Measurements from ENCODE around the gene CRYGS. TPM values are rescaled to one million over a fixed set of nuclear protein-coding genes. Genes with fewer than 3 reads are reported as not detected.

Gene CRYGS
- total RNA-seq, 2 experiments from 2014 or later = 1.4 to 2.6 TPM

DNA sequence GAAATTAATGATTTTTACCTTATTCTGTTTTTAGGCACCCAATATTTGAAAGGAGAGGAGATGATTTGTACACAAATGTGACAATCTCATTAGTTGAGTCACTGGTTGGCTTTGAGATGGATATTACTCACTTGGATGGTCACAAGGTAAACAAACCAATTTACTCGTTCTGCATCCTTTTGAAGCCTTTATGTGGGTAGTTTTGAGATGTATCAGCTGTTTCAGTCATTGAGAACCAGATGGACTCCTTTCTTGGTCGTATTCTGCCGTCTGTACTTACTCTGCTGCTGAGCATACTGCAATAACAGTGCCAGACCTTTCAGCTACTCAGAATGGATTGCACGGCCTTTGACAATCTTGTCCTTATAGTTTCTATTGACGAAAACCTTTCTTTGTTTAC lies 39.7 kb upstream of the CRYGS start:
- no peak for ATAC-seq
- ChIA-PET POLR2A (interaction anchor here (1.1 to 7.6 kb wide), 2 partner anchors 13 to 189 kb away, joined by 3 to 65 read pairs; partner anchors contain the start of genes DNAJB11 and TBCCD1), CTCF (interaction anchor here (0.9 to 6.1 kb wide), 4 partner anchors 17 to 640 kb away, joined by 3 to 71 read pairs (median 4); no protein-coding TSS in a partner anchor)
- intact Hi-C loops (cut with micrococcal nuclease) = no loop called here
- Mint-ChIP-seq H3K4me3 (no peak overlapping the region), H3K27me3 (no peaks in the 10 kb centered on the region), H3K27ac (no peak overlapping the region), H3K4me1 (ENCODE audit: low read depth) (peaks cover 6% of the 10 kb centered on the region), H3K36me3 (ENCODE audit: low read depth) (peaks cover 37% of the 10 kb centered on the region), H3K9me3 (no peaks in the 10 kb centered on the region)
- DNase-seq = no peak
- TF ChIP-seq, protein P1, sequence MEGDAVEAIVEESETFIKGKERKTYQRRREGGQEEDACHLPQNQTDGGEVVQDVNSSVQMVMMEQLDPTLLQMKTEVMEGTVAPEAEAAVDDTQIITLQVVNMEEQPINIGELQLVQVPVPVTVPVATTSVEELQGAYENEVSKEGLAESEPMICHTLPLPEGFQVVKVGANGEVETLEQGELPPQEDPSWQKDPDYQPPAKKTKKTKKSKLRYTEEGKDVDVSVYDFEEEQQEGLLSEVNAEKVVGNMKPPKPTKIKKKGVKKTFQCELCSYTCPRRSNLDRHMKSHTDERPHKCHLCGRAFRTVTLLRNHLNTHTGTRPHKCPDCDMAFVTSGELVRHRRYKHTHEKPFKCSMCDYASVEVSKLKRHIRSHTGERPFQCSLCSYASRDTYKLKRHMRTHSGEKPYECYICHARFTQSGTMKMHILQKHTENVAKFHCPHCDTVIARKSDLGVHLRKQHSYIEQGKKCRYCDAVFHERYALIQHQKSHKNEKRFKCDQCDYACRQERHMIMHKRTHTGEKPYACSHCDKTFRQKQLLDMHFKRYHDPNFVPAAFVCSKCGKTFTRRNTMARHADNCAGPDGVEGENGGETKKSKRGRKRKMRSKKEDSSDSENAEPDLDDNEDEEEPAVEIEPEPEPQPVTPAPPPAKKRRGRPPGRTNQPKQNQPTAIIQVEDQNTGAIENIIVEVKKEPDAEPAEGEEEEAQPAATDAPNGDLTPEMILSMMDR (IDR thresholded peaks at IDR 0.05) = no peak

- TF ChIP-seq, protein P1 (IDR thresholded peaks at IDR 0.05) = no peak
- Mint-ChIP-seq H3K36me3 (ENCODE audit: low read depth) (peaks cover 48% of the 10 kb centered on the region), H3K27ac (no peak overlapping the region), H3K9me3 (no peaks in the 10 kb centered on the region), H3K27me3 (no peaks in the 10 kb centered on the region), H3K4me3 (no peak overlapping the region), H3K4me1 (ENCODE audit: low read depth) (peaks cover 2% of the 10 kb centered on the region)
- ATAC-seq (no peak), DNase-seq (no peak)
- CTCF ChIA-PET = interaction anchor here (0.7 to 6.1 kb wide), 4 partner anchors 10 to 34 kb away, joined by 3 to 71 read pairs (median 8); partner anchors contain the start of gene DNAJB11
- POLR2A ChIA-PET = interaction anchor here (0.7 to 7.6 kb wide), 3 partner anchors 12 to 201 kb away, joined by 3 to 65 read pairs (median 3); partner anchors contain the start of genes DNAJB11, EIF4A2 and TBCCD1
- intact Hi-C loops (cut with micrococcal nuclease) = no loop called here
Observed at GRCh38 chr3:186582541-186582940, 38.4 kb upstream of the CRYGS start.

GRCh38 chr3:186580785-186581184 lies 36.6 kb upstream of the CRYGS start:
- POLR2A ChIA-PET = interaction anchor here (7.6 kb wide), 1 partner anchor 10 kb away, joined by 65 read pairs; the partner anchor contains the start of genes DNAJB11 and TBCCD1

DNA sequence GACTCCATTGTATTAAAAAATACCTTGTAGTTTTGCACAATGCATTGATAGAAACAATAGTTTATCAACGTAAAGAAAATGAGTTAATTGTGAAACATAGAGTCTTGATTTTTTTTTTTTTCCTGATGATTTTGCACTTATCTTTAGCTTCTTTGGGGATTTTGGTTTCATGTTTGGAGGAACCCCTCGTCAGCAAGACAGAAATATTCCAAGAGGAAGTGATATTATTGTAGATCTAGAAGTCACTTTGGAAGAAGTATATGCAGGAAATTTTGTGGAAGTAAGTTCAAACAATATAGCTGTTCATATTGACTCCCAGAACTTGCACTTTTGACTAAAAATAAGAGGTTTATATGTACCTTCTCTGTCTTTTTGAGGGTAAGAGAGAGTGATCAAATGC lies 33.3 kb upstream of the CRYGS start:
- ChIA-PET POLR2A (interaction anchor here (0.8 to 1.2 kb wide), 2 partner anchors 10 to 206 kb away, joined by 4 to 5 read pairs; partner anchors contain the start of genes EIF4A2 and TBCCD1), CTCF (interaction anchor here (0.6 to 1.3 kb wide), 6 partner anchors 10 to 244 kb away, joined by 3 to 5 read pairs (median 3); partner anchors contain the start of gene TBCCD1)
- Mint-ChIP-seq H3K36me3 (ENCODE audit: low read depth) (peaks cover 53% of the 10 kb centered on the region), H3K27me3 (no peaks in the 10 kb centered on the region), H3K4me3 (no peak overlapping the region), H3K4me1 (ENCODE audit: low read depth) (peaks cover 29% of the 10 kb centered on the region), H3K27ac (no peak overlapping the region), H3K9me3 (no peaks in the 10 kb centered on the region)
- DNase-seq (no peak), ATAC-seq (no peak)
- TF ChIP-seq, protein P1 (IDR thresholded peaks at IDR 0.05) = no peak
- intact Hi-C loops (cut with micrococcal nuclease) = no loop called here

More at GRCh38 chr3:186580785-186581184, 36.6 kb upstream of the CRYGS start:
- CTCF ChIA-PET = interaction anchor here (0.6 to 2.1 kb wide), 2 partner anchors 36 to 467 kb away, joined by 3 to 12 read pairs; no protein-coding TSS in a partner anchor
- H3K4me1 Mint-ChIP-seq (ENCODE audit: low read depth) = peaks cover 9% of the 10 kb centered on the region
- DNase-seq = no peak
- TF ChIP-seq, protein P1 (IDR thresholded peaks at IDR 0.05) = no peak
- H3K36me3 Mint-ChIP-seq (ENCODE audit: low read depth) = peaks cover 50% of the 10 kb centered on the region
- H3K9me3 Mint-ChIP-seq = no peaks in the 10 kb centered on the region
- ATAC-seq = no peak
- no peak overlapping the region for H3K4me3 Mint-ChIP-seq
- intact Hi-C loops (cut with micrococcal nuclease) = no loop called here
- H3K27me3 Mint-ChIP-seq = no peaks in the 10 kb centered on the region
- no peak overlapping the region for H3K27ac Mint-ChIP-seq

- Mint-ChIP-seq H3K4me1 (ENCODE audit: low read depth) (peaks cover 48% of the 10 kb centered on the region), H3K36me3 (ENCODE audit: low read depth) (peaks cover 22% of the 10 kb centered on the region), H3K9me3 (no peaks in the 10 kb centered on the region), H3K27ac (peak overlapping the region; percentile 95), H3K27me3 (no peaks in the 10 kb centered on the region), H3K4me3 (peak overlapping the region; percentile 93)
- intact Hi-C loops (cut with micrococcal nuclease) = no loop called here
- TF ChIP-seq, protein P1 (IDR thresholded peaks at IDR 0.05) = no peak
- CTCF ChIA-PET = interaction anchor here (1.1 to 10.4 kb wide), 4 partner anchors 31 to 628 kb away, joined by 4 to 113 read pairs (median 6); partner anchors contain the start of gene AHSG
- POLR2A ChIA-PET = interaction anchor here (1.0 to 9.8 kb wide), 7 partner anchors 13 to 635 kb away, joined by 3 to 103 read pairs (median 5); partner anchors contain the start of genes EIF4A2 and TRA2B
- DNase-seq (no peak), ATAC-seq (no peak)
Observed at GRCh38 chr3:186571644-186572013, 27.4 kb upstream of the CRYGS start.
